Esophagus squamous epithelium (tissue), 5 donors: ENCODE data around the gene MRPS9. TPM values are rescaled to one million over a fixed set of nuclear protein-coding genes. Genes with fewer than 3 reads are reported as not detected.

ENCODE experiments used
- DNase-seq: peaks from one replicate; lab custom pipeline; 2025; lab: John Stamatoyannopoulos, UW
- H3K27ac ChIP-seq, 4 donors: fragments of 200-600 bp; sonication (generic); one replicate each; pipeline ENCODE4 v1.5.1; 2016 to 2019; ENCODE audit warnings: mild to moderate bottlenecking in 1 of 4
- H3K27me3 ChIP-seq, 4 donors: fragments of 200-600 bp; sonication (generic); 1 replicate in 3 of 4; 2 replicates in 1 of 4; pipeline versions ENCODE4 v1.5.1 to v1.6.0; 2017 to 2021; ENCODE audit warnings: antibody characterized with exemption in 1 of 4
- H3K36me3 ChIP-seq, 3 donors: fragments of 200-600 bp; sonication (generic); one replicate each; pipeline ENCODE4 v1.5.1; 2016 to 2019
- H3K4me1 ChIP-seq, 3 donors: fragments of 200-600 bp; sonication (generic); one replicate each; pipeline ENCODE4 v1.5.1; 2017 to 2019
- H3K4me3 ChIP-seq, 4 donors: fragments of 200-600 bp; sonication (generic); 1 replicate in 3 of 4; 2 replicates in 1 of 4; pipeline ENCODE4 v1.5.1; 2016 to 2019; ENCODE audit warnings: mild to moderate bottlenecking in 2 of 4, moderate library complexity in 1 of 4
- H3K9me3 ChIP-seq, 3 donors: fragments of 200-600 bp; sonication (generic); one replicate each; pipeline ENCODE4 v1.5.1; 2016 to 2019
- POLR2A ChIP-seq, 4 donors: fragments of 450-650 bp; IDR thresholded peaks; one replicate each; pipeline ENCODE4 v1.6.1; 2017; ENCODE audit warnings: antibody characterized with exemption in 4 of 4, mild to moderate bottlenecking in 4 of 4, moderate library complexity in 3 of 4
- WGBS, 2 donors: methylation state at CpG; one replicate each; pipeline ENCODE4 v1.1.5; 2018; 5-methylcytosine and 5-hydroxymethylcytosine counted together
- intact Hi-C: fragments of 100-400 bp; cut with DNase I; formaldehyde crosslinking; loops from one replicate; pipeline ENCODE4 v1.15.0; 2022
- total RNA-seq, 4 donors: library from RNA; depleted of rRNA; stranded (reverse); fragments of >200 nt; gene quantifications; one replicate each; pipeline ENCODE4 v1.1.0, GENCODE V29; 2016
- TF ChIP-seq, protein P1 (sequence below), 6 experiments: fragments of 450-650 bp in 4 of 6; fragments of 200-600 bp in 2 of 6; sonication (generic) in 2 of 6; IDR thresholded peaks; one replicate each; pipeline ENCODE4 v1.5.1; 2016 to 2019; ENCODE audit warnings: antibody characterized with exemption in 6 of 6, mild to moderate bottlenecking in 4 of 6, moderate library complexity in 4 of 6
- donor health status: DM: yes; HTN: yes; CAD: no.

Gene MRPS9
- total RNA-seq, 4 donors from 2014 or later: 14.1 to 20.5 (median 18.8) TPM

DNA sequence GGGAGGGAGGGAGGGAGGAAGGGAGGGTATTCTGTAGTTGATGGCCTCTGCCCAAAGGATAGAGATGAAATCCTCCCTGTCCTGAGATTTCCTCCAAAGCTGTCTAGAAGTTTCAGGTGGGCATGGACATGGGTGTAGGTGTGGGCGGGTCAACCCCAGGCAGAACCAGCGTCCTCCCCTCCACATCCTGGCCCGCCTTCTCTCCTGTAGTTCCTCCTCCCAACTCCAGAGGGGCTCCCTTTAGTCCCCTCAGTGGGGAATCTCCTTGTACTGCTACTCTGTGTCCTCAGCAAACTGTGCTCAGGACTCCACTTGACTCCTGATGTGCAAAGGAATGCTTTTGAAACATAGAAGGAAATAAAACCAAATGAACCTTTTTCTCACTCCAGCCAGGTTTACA is 88.1 kb downstream of the MRPS9 start:
- DNase-seq: no peak
- WGBS, 2 donors: 65 to 76% methylated on average over 3 of the region's 3 CpGs
- H3K9me3 ChIP-seq: no peaks in the 10 kb centered on the region
- intact Hi-C loops: no loop called here
- no peak overlapping the region for H3K4me3 ChIP-seq
- H3K27me3 ChIP-seq: peaks cover 0 to 14% (median 0%) of the 10 kb centered on the region in 4 donors
- no peaks in the 10 kb centered on the region for H3K36me3 ChIP-seq
- TF ChIP-seq, protein P1, sequence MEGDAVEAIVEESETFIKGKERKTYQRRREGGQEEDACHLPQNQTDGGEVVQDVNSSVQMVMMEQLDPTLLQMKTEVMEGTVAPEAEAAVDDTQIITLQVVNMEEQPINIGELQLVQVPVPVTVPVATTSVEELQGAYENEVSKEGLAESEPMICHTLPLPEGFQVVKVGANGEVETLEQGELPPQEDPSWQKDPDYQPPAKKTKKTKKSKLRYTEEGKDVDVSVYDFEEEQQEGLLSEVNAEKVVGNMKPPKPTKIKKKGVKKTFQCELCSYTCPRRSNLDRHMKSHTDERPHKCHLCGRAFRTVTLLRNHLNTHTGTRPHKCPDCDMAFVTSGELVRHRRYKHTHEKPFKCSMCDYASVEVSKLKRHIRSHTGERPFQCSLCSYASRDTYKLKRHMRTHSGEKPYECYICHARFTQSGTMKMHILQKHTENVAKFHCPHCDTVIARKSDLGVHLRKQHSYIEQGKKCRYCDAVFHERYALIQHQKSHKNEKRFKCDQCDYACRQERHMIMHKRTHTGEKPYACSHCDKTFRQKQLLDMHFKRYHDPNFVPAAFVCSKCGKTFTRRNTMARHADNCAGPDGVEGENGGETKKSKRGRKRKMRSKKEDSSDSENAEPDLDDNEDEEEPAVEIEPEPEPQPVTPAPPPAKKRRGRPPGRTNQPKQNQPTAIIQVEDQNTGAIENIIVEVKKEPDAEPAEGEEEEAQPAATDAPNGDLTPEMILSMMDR (IDR thresholded peaks at IDR 0.05): no peak
- TF ChIP-seq POLR2A (IDR thresholded peaks at IDR 0.05): no peak
- H3K27ac ChIP-seq: no peak overlapping the region
- no peaks in the 10 kb centered on the region for H3K4me1 ChIP-seq

DNA sequence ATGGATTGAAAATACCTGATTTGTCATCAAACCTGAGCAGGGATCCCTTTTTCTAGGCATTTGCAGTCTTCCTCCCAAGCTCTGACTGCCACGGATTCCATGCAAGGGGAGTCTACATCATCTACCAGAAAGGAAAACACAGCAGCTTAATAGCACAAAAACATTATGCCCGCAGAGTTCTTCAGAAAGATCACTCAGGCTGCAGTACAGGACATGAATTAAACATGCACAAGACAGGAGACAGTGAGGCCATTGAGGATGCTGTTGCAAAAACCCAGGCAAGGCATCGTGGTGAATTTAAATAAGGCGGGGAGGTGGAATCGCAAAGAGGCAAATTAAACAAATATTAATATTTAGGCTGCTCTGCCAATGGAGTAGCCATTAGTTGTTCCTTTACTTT is 88.5 kb downstream of the MRPS9 start:
- Histone ChIP-seq H3K27ac (no peak overlapping the region), H3K4me3 (no peak overlapping the region), H3K36me3 (no peaks in the 10 kb centered on the region), H3K4me1 (no peaks in the 10 kb centered on the region), H3K27me3 (peaks cover 0 to 14% (median 0%) of the 10 kb centered on the region in 4 donors), H3K9me3 (no peaks in the 10 kb centered on the region)
- no peak for DNase-seq
- intact Hi-C loops: no loop called here
- WGBS, 2 donors: 83 to 91% methylated on average over 5 of the region's 5 CpGs
- TF ChIP-seq POLR2A (IDR thresholded peaks at IDR 0.05): no peak
- TF ChIP-seq, protein P1 (IDR thresholded peaks at IDR 0.05): no peak

GRCh38 chr2:105127289-105127915 is 89.5 kb downstream of the MRPS9 start:
- Histone ChIP-seq H3K4me3 (no peak overlapping the region), H3K36me3 (no peaks in the 10 kb centered on the region), H3K4me1 (no peaks in the 10 kb centered on the region), H3K27me3 (peaks cover 0 to 14% (median 0%) of the 10 kb centered on the region in 4 donors), H3K9me3 (no peaks in the 10 kb centered on the region), H3K27ac (no peak overlapping the region)
- intact Hi-C loops: no loop called here
- TF ChIP-seq, protein P1 (IDR thresholded peaks at IDR 0.05): no peak
- no peak for TF ChIP-seq POLR2A (IDR thresholded peaks at IDR 0.05)
- no peak for DNase-seq
- WGBS, 2 donors: 75 to 94% methylated on average over 6 to 15 of the region's 15 CpGs

GRCh38 chr2:105129722-105130232 is 91.9 kb downstream of the MRPS9 start:
- 61 to 92% methylated on average over 3 to 5 of the region's 5 CpGs for WGBS, 2 donors
- intact Hi-C loops: no loop called here
- Histone ChIP-seq H3K4me3 (no peak overlapping the region), H3K4me1 (no peaks in the 10 kb centered on the region), H3K36me3 (no peaks in the 10 kb centered on the region), H3K27ac (no peak overlapping the region), H3K9me3 (no peaks in the 10 kb centered on the region), H3K27me3 (peaks cover 0 to 15% (median 0%) of the 10 kb centered on the region in 4 donors)
- DNase-seq: no peak
- TF ChIP-seq, protein P1 (IDR thresholded peaks at IDR 0.05): no peak

DNA sequence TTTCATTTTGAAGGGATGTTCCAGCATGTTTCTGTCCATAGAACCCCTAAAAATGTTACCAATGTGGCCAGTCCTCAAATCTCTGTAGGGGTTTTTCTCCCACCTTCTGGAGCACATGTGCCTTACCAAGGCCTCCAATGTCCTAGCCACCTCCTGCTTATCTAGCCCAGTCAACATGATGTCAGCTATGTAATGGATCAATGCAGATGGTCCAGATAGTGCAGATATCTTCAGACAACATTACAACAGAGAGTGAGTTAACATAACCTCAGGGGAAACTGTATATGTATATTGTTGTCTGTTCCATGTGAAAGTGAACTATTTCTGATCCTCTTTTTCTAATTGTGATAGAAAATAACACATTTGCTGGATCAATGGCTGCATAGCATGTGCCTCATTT is 92.7 kb downstream of the MRPS9 start:
- H3K4me1 ChIP-seq: no peaks in the 10 kb centered on the region
- H3K9me3 ChIP-seq: no peaks in the 10 kb centered on the region
- H3K36me3 ChIP-seq: no peaks in the 10 kb centered on the region
- no peak for DNase-seq
- no peak overlapping the region for H3K27ac ChIP-seq
- peaks cover 0 to 12% (median 0%) of the 10 kb centered on the region in 4 donors for H3K27me3 ChIP-seq
- TF ChIP-seq POLR2A (IDR thresholded peaks at IDR 0.05): no peak
- TF ChIP-seq, protein P1 (IDR thresholded peaks at IDR 0.05): no peak
- intact Hi-C loops: no loop called here
- no peak overlapping the region for H3K4me3 ChIP-seq
